BLaER1 (cell line): Measurements from ENCODE around the gene RAB11B.

Source experiments
- H3K27ac ChIP-seq: shearing (Covaris generic); formaldehyde crosslinking; 2 replicates; pipeline ENCODE4 v1.8.1; 2022
- H3K27me3 ChIP-seq: shearing (Covaris generic); formaldehyde crosslinking; 2 replicates; pipeline ENCODE4 v1.8.1; 2022
- H3K36me3 ChIP-seq: shearing (Covaris generic); formaldehyde crosslinking; 2 replicates; pipeline ENCODE4 v1.8.1; 2022
- H3K4me1 ChIP-seq: shearing (Covaris generic); formaldehyde crosslinking; 2 replicates; pipeline ENCODE4 v1.8.1; 2022
- H3K4me2 ChIP-seq: shearing (Covaris generic); formaldehyde crosslinking; 2 replicates; pipeline ENCODE4 v1.8.1; 2022
- H3K4me3 ChIP-seq: shearing (Covaris generic); formaldehyde crosslinking; 2 replicates; pipeline ENCODE4 v1.8.1; 2022
- H3K9ac ChIP-seq: shearing (Covaris generic); formaldehyde crosslinking; 2 replicates; pipeline ENCODE4 v1.8.1; 2022
- H3K9me3 ChIP-seq: shearing (Covaris generic); formaldehyde crosslinking; 2 replicates; pipeline ENCODE4 v1.8.1; 2022
- H4K20me1 ChIP-seq: shearing (Covaris generic); formaldehyde crosslinking; 2 replicates; pipeline ENCODE4 v1.8.1; 2022
- Cebpa-rat ChIP-seq: shearing (Covaris generic); IDR thresholded peaks from 2 replicates; pipeline ENCODE4 v1.8.1; 2022

RAB11B gene

DNA sequence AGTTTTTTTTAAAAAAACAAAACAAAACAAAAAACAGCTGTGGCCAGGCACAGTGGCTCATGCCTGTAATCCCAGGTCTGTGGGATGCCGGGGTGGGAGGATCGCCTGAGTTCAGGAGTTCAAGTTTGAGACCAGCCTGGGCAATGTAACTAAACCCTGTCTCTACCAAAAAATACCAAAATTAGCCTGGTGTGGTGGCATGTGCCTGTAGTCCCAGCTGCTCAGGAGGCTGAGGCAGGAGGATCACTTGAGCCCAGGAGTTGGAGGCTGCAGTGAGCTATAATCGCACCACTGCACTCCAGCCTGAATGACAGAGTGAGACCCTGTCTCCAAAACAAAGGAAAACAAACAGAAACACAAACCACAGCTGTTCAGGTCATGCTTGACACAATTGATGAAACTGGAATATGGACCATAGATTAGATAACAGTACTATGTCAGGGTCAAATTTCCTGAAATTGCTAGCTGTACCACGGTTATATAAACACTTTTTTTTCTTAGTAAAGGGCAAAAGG lies 33.1 kb upstream of the RAB11B start:
- Histone ChIP-seq H3K36me3 (no peaks in the 10 kb centered on the region), H3K27ac (no peak overlapping the region), H3K4me2 (no peak overlapping the region), H3K4me3 (no peak overlapping the region), H3K9me3 (no peaks in the 10 kb centered on the region), H3K4me1 (peaks cover 13% of the 10 kb centered on the region), H4K20me1 (no peaks in the 10 kb centered on the region), H3K9ac (no peak overlapping the region), H3K27me3 (peaks cover 11% of the 10 kb centered on the region)
- TF ChIP-seq Cebpa-rat = no peak

DNA sequence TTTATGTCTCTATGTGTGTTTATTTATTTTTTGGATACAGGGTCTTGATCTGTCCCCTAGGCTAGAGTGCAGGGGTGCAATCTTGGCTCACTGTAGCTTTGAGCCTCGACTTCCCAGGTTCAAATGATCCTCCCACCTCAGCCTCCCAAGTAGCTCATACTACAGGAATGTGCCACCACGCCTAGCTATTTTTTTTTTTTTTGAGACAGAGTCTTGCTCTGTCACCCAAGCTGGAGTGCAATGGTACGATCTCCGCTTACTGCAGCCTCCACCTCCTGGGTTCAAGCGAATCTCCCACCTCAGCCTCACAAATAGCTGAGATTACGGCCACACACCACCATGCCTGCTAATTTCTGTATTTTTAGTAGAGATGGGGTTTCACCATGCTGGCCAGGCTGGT lies 31.2 kb upstream of the RAB11B start:
- Histone ChIP-seq H3K9me3 (no peaks in the 10 kb centered on the region), H3K4me1 (peaks cover 24% of the 10 kb centered on the region), H3K4me2 (no peak overlapping the region), H3K36me3 (no peaks in the 10 kb centered on the region), H3K27ac (no peak overlapping the region), H3K9ac (no peak overlapping the region), H4K20me1 (no peaks in the 10 kb centered on the region), H3K4me3 (no peak overlapping the region), H3K27me3 (peaks cover 23% of the 10 kb centered on the region)
- TF ChIP-seq Cebpa-rat = no peak

DNA sequence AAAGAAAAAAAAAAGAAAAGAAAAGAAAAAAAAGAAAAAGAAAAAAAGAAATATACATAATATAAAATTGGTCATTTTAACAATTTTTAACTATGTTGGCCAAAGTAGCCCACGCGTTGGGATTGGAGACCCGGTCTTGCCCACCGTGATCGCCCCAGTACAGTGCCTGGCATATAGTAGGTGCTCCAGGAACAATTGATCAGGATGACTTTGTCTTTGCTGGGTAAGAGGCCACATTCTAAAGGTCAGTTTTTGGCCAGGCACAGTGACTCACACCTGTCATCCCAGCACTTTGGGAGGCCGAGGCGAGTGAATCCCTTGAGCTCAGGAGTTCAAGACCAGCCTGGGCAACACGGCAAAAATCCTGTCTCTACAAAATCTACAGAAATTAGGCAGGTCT lies 30.0 kb upstream of the RAB11B start:
- Histone ChIP-seq H3K27ac (no peak overlapping the region), H3K4me1 (peaks cover 26% of the 10 kb centered on the region)

DNA sequence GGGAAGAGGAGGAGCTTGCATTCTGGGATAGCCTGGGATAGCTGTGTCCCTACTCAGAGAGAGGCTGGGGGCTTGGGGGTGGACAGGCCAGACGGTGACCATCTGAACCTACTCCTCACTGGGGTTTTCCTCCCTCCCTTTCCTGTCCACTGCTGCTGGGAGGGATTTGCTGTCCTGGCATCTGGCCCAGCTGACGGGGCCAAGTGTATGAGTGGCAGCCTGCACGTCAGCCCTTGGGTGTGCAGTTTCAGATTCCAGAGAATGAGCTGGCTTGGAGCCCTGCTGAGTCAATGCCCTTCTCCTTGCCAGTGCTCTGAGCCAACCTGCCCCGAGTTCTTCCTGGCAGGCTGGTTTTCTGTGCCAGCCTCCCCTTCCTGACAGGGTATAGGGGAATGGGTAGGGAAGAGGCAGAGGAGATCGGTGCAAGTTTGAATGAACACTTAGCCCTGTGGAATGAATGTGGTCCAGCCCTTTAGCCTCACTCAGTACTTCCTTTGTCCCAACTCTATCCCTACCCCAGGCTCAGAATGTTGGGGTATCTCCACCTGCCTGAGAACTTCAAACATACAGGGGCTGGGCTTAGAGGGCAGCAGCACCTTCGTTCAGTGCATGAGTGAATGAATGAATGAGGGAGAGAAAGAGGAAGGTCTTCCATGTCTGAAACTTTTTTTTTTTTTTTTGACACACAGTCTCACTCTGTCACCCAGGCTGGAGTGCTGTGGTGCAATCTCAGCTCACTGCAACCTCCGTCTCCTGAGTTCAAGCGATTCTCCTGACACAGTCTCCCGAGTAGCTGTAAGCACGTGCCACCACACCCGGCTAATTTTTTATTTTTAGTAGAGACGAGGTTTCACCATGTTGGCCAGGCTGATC lies 28.0 kb upstream of the RAB11B start:
- peaks cover 29% of the 10 kb centered on the region for H3K4me1 ChIP-seq
- no peak overlapping the region for H3K27ac ChIP-seq
- no peak overlapping the region for H3K4me3 ChIP-seq
- H4K20me1 ChIP-seq = peaks cover 27% of the 10 kb centered on the region
- H3K9ac ChIP-seq = no peak overlapping the region
- no peaks in the 10 kb centered on the region for H3K36me3 ChIP-seq
- peaks cover 54% of the 10 kb centered on the region for H3K27me3 ChIP-seq
- H3K4me2 ChIP-seq = peak overlapping the region; percentile 22
- no peaks in the 10 kb centered on the region for H3K9me3 ChIP-seq
- TF ChIP-seq Cebpa-rat = no peak

More for the DNA sequence above, 30.0 kb upstream of the RAB11B start:
- H3K36me3 ChIP-seq = no peaks in the 10 kb centered on the region
- no peak overlapping the region for H3K4me3 ChIP-seq
- H3K9me3 ChIP-seq = no peaks in the 10 kb centered on the region
- H3K9ac ChIP-seq = no peak overlapping the region
- peaks cover 12% of the 10 kb centered on the region for H4K20me1 ChIP-seq
- H3K4me2 ChIP-seq = no peak overlapping the region
- H3K27me3 ChIP-seq = peaks cover 36% of the 10 kb centered on the region
- TF ChIP-seq Cebpa-rat = no peak

DNA sequence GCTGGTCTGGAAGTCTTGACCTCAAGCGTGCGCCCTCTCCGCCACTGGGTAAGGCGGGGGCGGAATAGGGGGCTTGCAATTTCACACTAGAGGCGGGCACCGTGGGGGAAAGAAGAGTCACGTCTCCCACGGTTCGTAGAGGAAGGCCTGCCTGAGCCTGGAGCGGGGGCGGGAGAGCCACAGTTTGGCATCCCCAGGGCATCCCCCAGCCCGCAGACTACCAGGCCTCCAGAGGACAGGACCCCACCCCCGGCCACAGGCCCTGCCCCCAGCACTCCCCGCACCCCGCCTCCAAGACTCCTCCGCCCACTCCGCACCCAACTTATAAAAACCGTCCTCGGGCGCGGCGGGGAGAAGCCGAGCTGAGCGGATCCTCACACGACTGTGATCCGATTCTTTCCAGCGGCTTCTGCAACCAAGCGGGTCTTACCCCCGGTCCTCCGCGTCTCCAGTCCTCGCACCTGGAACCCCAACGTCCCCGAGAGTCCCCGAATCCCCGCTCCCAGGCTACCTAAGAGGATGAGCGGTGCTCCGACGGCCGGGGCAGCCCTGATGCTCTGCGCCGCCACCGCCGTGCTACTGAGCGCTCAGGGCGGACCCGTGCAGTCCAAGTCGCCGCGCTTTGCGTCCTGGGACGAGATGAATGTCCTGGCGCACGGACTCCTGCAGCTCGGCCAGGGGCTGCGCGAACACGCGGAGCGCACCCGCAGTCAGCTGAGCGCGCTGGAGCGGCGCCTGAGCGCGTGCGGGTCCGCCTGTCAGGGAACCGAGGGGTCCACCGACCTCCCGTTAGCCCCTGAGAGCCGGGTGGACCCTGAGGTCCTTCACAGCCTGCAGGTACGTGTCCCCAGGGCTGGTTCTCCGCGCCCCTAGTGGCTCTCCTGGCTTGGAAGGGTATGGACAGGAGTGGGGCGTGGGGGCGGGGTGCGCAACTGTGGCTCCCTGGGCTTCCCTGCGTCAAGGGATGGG lies 26.1 kb upstream of the RAB11B start, which contains the start of gene ANGPTL4:
Gene ANGPTL4 (plus strand): TSS at position 353 of the 969 bp plus-strand sequence. CDS start 167 bp downstream, at position 520.
- H3K4me2 ChIP-seq = peak within 1 kb of the TSS; percentile 93
- peaks cover 30% of the 10 kb centered on the region for H4K20me1 ChIP-seq
- peaks cover 67% of the 10 kb centered on the region for H3K27me3 ChIP-seq
- peak within 1 kb of the TSS; percentile 57; the same call in 1 of the 2 replicates for H3K9ac ChIP-seq
- no peaks in the 10 kb centered on the region; the same call in 1 of the 2 replicates for H3K36me3 ChIP-seq
- H3K4me1 ChIP-seq = peaks cover 41% of the 10 kb centered on the region
- H3K9me3 ChIP-seq = no peaks in the 10 kb centered on the region
- peak within 1 kb of the TSS; percentile 66 for H3K4me3 ChIP-seq
- H3K27ac ChIP-seq = 0 out of 2 replicates have a peak within 1 kb of the TSS, but pooled peaks have one; percentile 30
- no peak for TF ChIP-seq Cebpa-rat

DNA sequence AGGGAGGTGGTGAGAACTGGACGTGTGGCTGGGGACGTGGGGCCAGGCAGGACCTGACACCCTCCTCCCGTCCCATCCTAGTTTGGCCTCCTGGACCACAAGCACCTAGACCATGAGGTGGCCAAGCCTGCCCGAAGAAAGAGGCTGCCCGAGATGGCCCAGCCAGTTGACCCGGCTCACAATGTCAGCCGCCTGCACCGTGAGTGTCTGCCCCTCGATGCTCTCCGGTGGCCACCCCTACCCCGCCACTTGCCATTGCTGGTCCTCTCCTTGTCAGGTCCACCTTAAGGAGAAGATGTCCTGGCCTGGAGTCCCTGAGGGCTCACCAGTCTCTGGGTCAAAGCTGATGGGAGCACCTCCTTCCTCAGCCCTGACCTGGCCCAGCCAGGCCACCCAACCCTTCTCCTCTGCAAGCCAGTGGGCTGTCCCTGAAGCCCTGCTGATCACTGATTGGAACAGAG lies 24.0 kb upstream of the RAB11B start:
- H3K4me1 ChIP-seq = peaks cover 44% of the 10 kb centered on the region
- peaks cover 67% of the 10 kb centered on the region for H3K27me3 ChIP-seq
- no peak overlapping the region for H3K9ac ChIP-seq
- no peak overlapping the region for H3K4me3 ChIP-seq
- H3K27ac ChIP-seq = no peak overlapping the region
- no peak for TF ChIP-seq Cebpa-rat
- H3K9me3 ChIP-seq = no peaks in the 10 kb centered on the region
- peaks cover 30% of the 10 kb centered on the region for H4K20me1 ChIP-seq
- H3K4me2 ChIP-seq = no peak overlapping the region
- peaks cover 5% of the 10 kb centered on the region; the same call in 1 of the 2 replicates for H3K36me3 ChIP-seq

DNA sequence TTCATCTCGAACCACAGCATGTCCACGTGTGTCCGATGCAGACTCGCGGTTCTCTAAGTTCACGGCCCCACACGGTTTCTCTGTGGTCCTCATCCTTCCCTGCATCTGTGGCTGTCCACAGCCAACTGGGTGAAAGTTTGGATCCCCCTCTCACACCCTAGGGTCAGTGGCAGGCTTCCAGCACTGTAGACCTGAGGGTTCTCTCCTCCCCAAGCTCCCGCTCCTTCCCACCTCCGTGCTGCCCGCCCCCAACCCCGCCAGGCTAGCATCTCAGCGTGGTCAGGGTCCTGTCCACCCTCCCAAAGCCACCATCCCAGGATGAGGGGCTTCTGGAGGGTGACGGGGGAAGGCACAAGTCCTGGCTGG lies 23.2 kb upstream of the RAB11B start:
- H3K36me3 ChIP-seq = peaks cover 9% of the 10 kb centered on the region; the same call in 1 of the 2 replicates
- no peak overlapping the region for H3K9ac ChIP-seq
- no peaks in the 10 kb centered on the region for H3K9me3 ChIP-seq
- H3K4me1 ChIP-seq = peaks cover 46% of the 10 kb centered on the region
- peaks cover 30% of the 10 kb centered on the region for H4K20me1 ChIP-seq
- H3K4me2 ChIP-seq = peak overlapping the region; percentile 72
- H3K27ac ChIP-seq = no peak overlapping the region
- TF ChIP-seq Cebpa-rat = no peak
- H3K4me3 ChIP-seq = no peak overlapping the region
- H3K27me3 ChIP-seq = peaks cover 62% of the 10 kb centered on the region

DNA sequence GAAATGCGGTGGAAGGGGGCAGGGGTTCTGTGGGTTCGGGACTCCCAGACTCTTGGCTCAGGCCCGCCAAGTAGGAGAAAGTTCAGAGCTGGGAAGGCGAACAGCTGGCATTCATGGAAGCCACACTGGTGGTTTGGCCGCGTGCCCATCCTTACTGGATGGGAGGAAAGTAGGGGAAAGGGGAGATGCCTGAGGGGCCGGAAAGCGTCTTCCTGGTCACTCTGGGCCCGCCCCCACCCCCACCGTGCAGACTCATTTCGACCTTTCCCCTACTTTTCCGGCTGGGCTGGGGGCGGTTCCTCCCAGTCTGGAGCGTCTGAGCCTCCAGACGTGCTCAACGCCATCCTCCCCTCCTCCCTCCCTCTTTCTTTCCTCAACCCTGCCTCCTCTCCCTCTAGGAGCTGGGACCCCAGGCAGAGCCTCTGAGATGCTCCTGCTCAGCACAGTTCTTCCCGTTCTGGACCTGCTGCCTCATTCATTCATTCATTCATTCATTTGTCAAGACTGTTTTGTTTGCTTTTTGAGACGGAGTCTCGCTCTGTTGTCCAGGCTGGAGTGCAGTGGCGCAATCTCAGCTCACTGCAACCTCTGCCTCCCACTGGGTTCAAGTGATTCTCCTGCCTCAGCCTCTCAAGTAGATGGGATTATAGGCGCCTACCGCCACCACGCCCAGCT lies 22.7 kb upstream of the RAB11B start:
- Histone ChIP-seq H3K36me3 (peaks cover 9% of the 10 kb centered on the region; the same call in 1 of the 2 replicates), H3K27ac (no peak overlapping the region), H3K9ac (no peak overlapping the region), H3K4me3 (no peak overlapping the region), H3K27me3 (peaks cover 57% of the 10 kb centered on the region), H4K20me1 (peaks cover 30% of the 10 kb centered on the region), H3K4me1 (peaks cover 41% of the 10 kb centered on the region), H3K4me2 (peak overlapping the region; percentile 72), H3K9me3 (no peaks in the 10 kb centered on the region)
- TF ChIP-seq Cebpa-rat = no peak
